Right cardiac atrium (tissue), 5 donors: ENCODE results near the gene CST11. TPM values are rescaled to one million over a fixed set of nuclear protein-coding genes. Genes with fewer than 3 reads are reported as not detected.
A peak's percentile ranks its signal among the peaks of the same experiment; 100 is the strongest.

Source experiments
- ATAC-seq, 2 donors: fragments of 200-7000 bp; cut with Tn5 transposase; one replicate each; pipeline versions ENCODE4 v1.8.0 to v1.9.1; 2020; ENCODE audit warnings: moderate library complexity in 2 of 2, mild to moderate bottlenecking in 1 of 2
- DNase-seq, 3 donors: peaks; one replicate each; pipeline ENCODE4 v3.0.0-alpha.2; 2020
- H3K27ac ChIP-seq: one replicate; pipeline ENCODE4 v1.5.1; 2013; ENCODE audit warnings: mild to moderate bottlenecking, low read length, control low read depth, moderate library complexity
- H3K27me3 ChIP-seq: one replicate; pipeline ENCODE4 v1.6.1; 2013; ENCODE audit not compliant: control insufficient read depth, insufficient read depth
- H3K4me1 ChIP-seq: one replicate; pipeline ENCODE4 v1.6.1; 2013; ENCODE audit warnings: low read length; ENCODE audit not compliant: control insufficient read depth, insufficient read depth
- H3K4me3 ChIP-seq: one replicate; pipeline ENCODE4 v1.5.1; 2013; ENCODE audit warnings: low read length, control low read depth
- H3K9me3 ChIP-seq: one replicate; pipeline ENCODE4 v1.6.1; 2013; ENCODE audit warnings: low read length; ENCODE audit not compliant: control insufficient read depth
- WGBS: extraction: QIAGEN DNeasy Blood & Tissue Kit; methylation state at CpG from one replicate; pipeline ENCODE4 v1.1.7; 2013; 5-methylcytosine and 5-hydroxymethylcytosine counted together
- intact Hi-C, 4 donors: fragments of 100-400 bp; cut with DNase I; formaldehyde crosslinking; loops; one replicate each; pipeline versions ENCODE4 v1.11.0 to v1.14.0; 2022 to 2023
- polyA plus RNA-seq: library from polyadenylated mRNA; stranded (reverse); fragments of 200-250 nt; gene quantifications from one replicate; pipeline ENCODE4 v1.2.3, GENCODE V29; 2013
- total RNA-seq, 4 donors: library from RNA; stranded (reverse); fragmentation: NEBNext Ultra II Directional; extraction: Animal tissue kit (Norgen Biotek cat#: 25700); gene quantifications; one replicate each; pipeline ENCODE4 v1.2.1, GENCODE V29; 2021
- donor health status: healthy with polysubstance abuse.
- donor health status: DM: no; HTN: yes; CAD: no.
- donor health status: DM: no; HTN: no; CAD: no.
- donor health status: DM: no; HTN: yes; CAD: no; lungs with severe emphysema.
- donor health status: DM: yes; HTN: yes; CAD: no.

CST11 gene
- total and polyA plus RNA-seq, 5 donors: not detected

DNA sequence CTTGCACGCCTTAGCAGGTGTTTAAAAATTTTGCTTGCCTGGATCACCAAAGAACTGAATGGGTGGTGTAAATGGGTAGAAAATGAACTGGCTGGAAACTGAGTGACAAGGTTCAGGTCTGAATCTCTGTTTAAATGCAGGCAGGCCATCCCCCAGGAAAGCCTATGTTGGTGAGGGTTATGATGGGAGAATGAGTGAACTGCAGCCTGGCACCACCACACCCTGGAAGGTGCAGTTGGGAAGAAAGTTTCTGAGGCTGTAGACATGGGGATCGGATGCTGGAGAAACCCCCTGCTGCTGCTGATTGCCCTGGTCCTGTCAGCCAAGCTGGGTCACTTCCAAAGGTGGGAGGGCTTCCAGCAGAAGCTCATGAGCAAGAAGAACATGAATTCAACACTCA lies 12.7 kb downstream of the CST11 start:
- WGBS: 80% methylated on average over 2 of the region's 2 CpGs
- H3K4me3 ChIP-seq: no peak overlapping the region
- ATAC-seq (no peak), DNase-seq (no peak)
- H3K27ac ChIP-seq: no peak overlapping the region
- intact Hi-C loops: loop anchor here (5.0 to 10.0 kb wide), 2 partner anchors 162 to 165 kb away; partner anchors contain the start of gene CST9 (in 3 of the 4)
- H3K27me3 ChIP-seq: no peaks in the 10 kb centered on the region
- H3K4me1 ChIP-seq: peaks cover 2% of the 10 kb centered on the region
- no peaks in the 10 kb centered on the region for H3K9me3 ChIP-seq

DNA sequence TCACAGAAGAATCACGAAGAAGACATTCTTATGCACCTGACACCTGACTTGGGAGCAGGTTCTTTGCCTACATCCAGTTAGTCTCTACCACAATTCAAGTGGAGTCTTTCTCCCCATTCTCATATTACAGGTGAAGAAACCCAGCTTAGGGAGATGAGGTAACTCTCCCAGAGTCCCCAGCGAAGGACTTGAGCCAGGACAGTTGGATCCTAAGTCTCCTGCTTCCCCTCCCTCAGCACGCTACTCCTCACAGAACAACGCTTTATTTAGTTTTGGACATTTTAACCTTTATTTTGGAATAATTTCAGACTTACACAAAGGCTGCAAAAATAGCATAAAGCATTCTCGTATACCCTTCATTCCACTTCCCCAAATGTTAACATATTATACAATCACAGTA lies 14.0 kb downstream of the CST11 start:
- intact Hi-C loops: no loop called here
- ATAC-seq (no peak), DNase-seq (no peak)
- Histone ChIP-seq H3K9me3 (no peaks in the 10 kb centered on the region), H3K4me3 (no peak overlapping the region), H3K4me1 (peaks cover 2% of the 10 kb centered on the region), H3K27me3 (no peaks in the 10 kb centered on the region), H3K27ac (no peak overlapping the region)
- 77% methylated on average over 5 of the region's 5 CpGs for WGBS

DNA sequence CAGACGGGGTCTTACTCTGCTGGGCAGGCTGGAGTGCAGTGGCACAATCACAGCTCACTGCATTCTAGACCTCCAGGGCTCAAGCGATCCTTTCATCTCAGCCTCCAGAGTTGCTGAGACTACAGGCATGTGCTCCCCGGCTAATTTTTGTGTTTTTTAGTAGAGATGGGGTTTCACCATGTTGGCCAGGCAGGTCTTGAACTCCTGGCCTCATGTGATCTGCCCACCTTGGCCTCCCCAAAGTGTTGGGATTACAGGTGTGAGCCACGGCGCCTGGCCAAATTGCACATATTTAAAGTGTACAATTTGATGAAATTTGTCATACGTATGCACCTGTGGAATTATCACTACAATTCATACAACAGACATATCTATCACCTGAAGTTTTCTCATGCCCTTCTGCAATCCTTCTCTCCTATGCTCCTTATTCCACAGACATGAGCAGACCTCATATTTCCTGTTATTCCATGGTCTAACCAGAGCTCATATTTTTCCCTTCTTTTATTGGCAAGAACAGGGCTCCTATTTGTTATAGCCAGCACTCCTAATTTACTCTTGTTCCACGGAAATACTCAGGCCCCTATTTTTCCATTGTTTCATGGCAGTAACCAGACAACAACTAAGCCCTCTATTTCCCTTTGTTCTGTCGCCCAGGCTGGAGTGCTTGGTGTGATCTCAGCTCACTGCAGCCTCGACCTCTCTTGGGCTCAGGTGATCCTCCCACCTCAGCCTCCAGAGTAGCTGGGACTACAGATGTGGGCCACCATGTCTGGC lies 15.4 kb downstream of the CST11 start:
- DNase-seq: no peak
- WGBS: 81% methylated on average over 9 of the region's 9 CpGs

GRCh38 chr20:23436681-23437080 lies 16.0 kb downstream of the CST11 start:
- 31% methylated on average over 3 of the region's 3 CpGs for WGBS
- intact Hi-C loops: no loop called here
- no peaks in the 10 kb centered on the region for H3K9me3 ChIP-seq
- peak overlapping the region; percentile 16 for H3K27ac ChIP-seq
- H3K4me1 ChIP-seq: peaks cover 2% of the 10 kb centered on the region
- ATAC-seq: peak; percentile 73 to 76
- H3K27me3 ChIP-seq: no peaks in the 10 kb centered on the region
- H3K4me3 ChIP-seq: no peak overlapping the region
- peak in 1 of 3 donors; percentile 54 for DNase-seq

More for the DNA sequence above, 15.4 kb downstream of the CST11 start:
- H3K27me3 ChIP-seq: no peaks in the 10 kb centered on the region
- peaks cover 2% of the 10 kb centered on the region for H3K4me1 ChIP-seq
- no peak overlapping the region for H3K4me3 ChIP-seq
- no peaks in the 10 kb centered on the region for H3K9me3 ChIP-seq
- peak overlapping the region; percentile 16 for H3K27ac ChIP-seq
- ATAC-seq: no peak
- intact Hi-C loops: no loop called here

GRCh38 chr20:23435626-23436539 lies 16.8 kb downstream of the CST11 start:
- 62% methylated on average over 11 of the region's 11 CpGs for whole genome bisulfite sequencing
- no peaks in the 10 kb centered on the region for H3K27me3 ChIP-seq
- DNase-seq (peak; percentile 55 to 90 (median 70)), ATAC-seq (peak; percentile 73 to 86)
- H3K9me3 ChIP-seq: no peaks in the 10 kb centered on the region
- intact Hi-C loops: no loop called here
- peaks cover 2% of the 10 kb centered on the region for H3K4me1 ChIP-seq
- peak overlapping the region; percentile 14 for H3K27ac ChIP-seq
- H3K4me3 ChIP-seq: no peak overlapping the region

DNA sequence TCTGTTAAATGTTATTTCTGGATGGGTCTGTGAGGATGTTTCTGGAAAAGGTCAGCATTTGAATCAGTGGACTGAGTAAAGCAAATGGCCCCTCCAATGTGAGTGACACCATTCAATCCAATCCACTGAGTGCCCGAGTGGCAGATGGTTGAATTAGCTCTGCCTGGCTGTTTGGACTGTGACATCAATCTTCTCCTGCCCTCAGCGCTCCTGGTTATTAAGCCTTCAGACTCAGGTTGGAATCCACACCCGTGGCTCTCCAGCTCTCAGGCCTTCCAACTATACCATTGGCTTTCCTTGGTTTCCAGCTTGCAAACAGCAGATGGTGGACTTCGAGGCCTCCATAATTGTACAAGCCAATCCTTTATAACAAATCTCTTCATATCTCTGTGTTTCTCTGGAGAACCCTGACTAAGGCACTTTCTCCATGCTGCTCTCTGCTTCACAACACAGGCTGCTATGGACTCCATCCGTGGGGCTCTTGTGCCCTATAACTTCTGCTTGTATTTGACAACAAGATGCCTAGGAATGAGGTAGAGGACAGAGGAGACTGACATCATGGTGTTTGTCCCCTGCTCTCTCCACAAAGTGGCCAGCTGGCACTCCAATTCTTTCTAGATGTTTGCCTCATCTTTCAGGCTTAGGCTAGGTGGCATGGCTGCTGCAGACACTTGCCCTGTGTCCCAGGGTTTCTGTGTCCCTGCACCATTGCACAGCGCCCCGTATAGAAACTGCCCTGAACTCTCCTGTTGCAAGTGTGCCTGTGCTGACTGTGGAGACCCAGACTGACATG lies 18.0 kb downstream of the CST11 start:
- Histone ChIP-seq H3K27me3 (no peaks in the 10 kb centered on the region), H3K27ac (no peak overlapping the region), H3K4me3 (no peak overlapping the region), H3K9me3 (no peaks in the 10 kb centered on the region), H3K4me1 (peaks cover 2% of the 10 kb centered on the region)
- DNase-seq (no peak), ATAC-seq (no peak)
- intact Hi-C loops: no loop called here
- 93% methylated on average over 7 of the region's 7 CpGs for WGBS

DNA sequence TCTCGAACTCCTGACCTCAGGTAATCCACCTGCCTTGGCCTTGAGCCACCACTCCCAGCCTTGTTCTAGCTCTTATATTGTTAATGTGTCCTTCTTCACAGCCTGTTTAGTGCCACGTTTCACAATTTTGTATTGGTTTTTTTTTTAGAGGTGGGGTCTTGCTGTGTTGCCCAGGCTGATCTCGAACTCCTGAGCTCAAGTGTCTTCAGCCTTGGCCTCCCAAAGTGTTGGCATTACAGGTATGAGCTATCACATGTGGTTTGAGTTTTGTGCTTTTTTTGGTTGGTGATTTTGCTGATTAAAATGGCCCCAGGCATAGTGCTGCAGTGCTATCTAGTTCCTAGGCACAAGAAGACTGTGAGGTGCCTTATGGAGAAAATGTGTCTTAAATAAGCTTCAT lies 19.0 kb downstream of the CST11 start:
- intact Hi-C loops: no loop called here
- H3K4me3 ChIP-seq: no peak overlapping the region
- no peaks in the 10 kb centered on the region for H3K9me3 ChIP-seq
- peaks cover 2% of the 10 kb centered on the region for H3K4me1 ChIP-seq
- H3K27me3 ChIP-seq: no peaks in the 10 kb centered on the region
- H3K27ac ChIP-seq: no peak overlapping the region
- ATAC-seq: no peak
- DNase-seq: no peak
- WGBS: 88% methylated on average over 3 of the region's 3 CpGs

DNA sequence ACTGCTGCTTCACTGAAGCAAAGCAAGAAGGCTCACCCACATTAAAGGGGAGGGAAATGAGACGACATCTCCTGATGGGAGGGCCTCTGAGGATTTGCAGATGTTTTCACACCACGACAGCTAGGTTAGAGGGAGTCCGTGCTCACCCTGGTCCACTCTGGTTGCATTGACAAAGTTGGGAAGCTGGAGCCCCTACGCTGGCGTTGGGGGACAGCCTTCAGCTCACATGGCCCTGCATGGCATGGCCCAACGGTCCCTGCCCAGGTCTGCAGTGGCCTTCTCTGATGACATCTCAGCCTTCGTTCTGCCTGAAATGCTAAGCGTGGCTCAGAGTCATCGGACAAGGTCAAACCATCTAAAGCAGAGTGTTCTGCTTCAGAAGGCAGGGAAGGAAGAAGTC lies 27.5 kb downstream of the CST11 start:
- intact Hi-C loops: no loop called here
- no peak for ATAC-seq
- Histone ChIP-seq H3K4me1 (no peaks in the 10 kb centered on the region), H3K27ac (no peak overlapping the region), H3K4me3 (no peak overlapping the region), H3K9me3 (no peaks in the 10 kb centered on the region), H3K27me3 (no peaks in the 10 kb centered on the region)
- DNase-seq: no peak
- WGBS: 85% methylated on average over 9 of the region's 9 CpGs

DNA sequence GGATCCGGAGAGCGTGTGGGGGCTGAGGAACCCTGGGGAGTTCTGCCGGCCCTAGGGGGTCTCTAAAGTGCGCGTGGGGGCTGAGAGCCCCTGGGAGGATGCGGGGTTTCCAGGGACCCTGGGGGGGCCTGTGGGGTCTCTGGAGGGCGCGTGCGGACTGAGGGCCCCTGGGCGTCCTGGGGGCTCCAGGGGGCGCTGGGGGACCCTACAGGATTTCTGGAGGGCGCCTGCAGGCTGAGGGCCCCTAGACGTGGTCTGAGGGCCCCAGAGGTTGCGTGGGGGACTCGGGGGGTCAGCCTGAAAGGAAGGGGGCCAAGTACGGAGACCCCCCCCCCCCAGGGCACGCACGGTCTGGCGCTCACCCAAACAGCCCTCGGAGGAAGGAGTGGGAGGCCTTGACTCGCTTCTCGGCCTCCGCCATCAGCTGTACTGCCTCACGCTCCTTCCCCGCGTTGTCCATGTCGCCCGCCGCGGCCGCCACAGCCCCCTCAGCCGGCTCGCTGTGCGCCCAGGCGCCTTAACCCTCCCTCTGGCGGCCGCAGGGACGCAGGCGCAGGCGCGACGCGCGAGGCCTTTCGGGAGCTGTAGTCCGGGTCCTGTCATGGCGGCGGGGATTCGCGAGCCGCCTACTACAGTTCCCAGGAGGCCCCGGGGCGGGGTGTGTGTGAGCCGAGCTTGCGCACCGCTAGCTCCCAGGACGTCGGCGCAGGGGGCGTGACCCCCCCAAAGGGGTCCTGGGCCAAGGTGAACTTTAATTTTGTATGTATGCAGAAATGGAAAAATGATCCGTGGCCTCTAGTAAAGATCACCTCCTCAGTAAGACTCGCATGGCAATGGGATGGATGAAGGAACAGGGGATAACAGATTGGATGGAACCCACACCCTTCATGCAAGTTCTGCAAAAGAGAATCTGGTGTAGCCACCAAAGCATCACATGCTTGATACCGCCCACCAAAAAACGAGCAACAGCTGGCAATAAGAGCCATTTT lies 31.4 kb downstream of the CST11 start, which contains the start of gene NAPB:
NAPB (minus strand) TSS at position 546 of the 989 bp plus-strand sequence; CDS start at position 460, 86 bp downstream.
- Histone ChIP-seq H3K9me3 (no peaks in the 10 kb centered on the region), H3K4me1 (no peaks in the 10 kb centered on the region), H3K4me3 (peak within 1 kb of the TSS; percentile 87), H3K27me3 (no peaks in the 10 kb centered on the region), H3K27ac (peak within 1 kb of the TSS; percentile 58)
- under 1% methylated on average over 64 of the region's 64 CpGs for WGBS
- ATAC-seq (peak; percentile 99), DNase-seq (peak; percentile 97 to 99 (median 99))
- intact Hi-C loops: no loop called here
